ENCODE data around the gene HEATR1. TPM values are rescaled to one million over a fixed set of nuclear protein-coding genes. Genes with fewer than 3 reads are reported as not detected.

Gene HEATR1
- total RNA-seq, 1 donor from 2014 or later: 27.4 TPM

GRCh38 chr1:236543065-236543669 lies 61.1 kb downstream of the HEATR1 start:
- Histone ChIP-seq H3K27me3 (ENCODE audit: control insufficient read depth, insufficient read depth, low read length) (no peaks in the 10 kb centered on the region), H3K36me3 (ENCODE audit: control insufficient read depth, insufficient read depth, low read length) (peaks cover 4% of the 10 kb centered on the region), H3K4me3 (ENCODE audit: low read depth, low read length) (no peak overlapping the region)
- no peak for DNase-seq (ENCODE audit: low read depth)
- no peak for TF ChIP-seq CTCF (IDR thresholded peaks at IDR 0.05; ENCODE audit: insufficient read depth, low read length, poor library complexity, severe bottlenecking)

- H3K36me3 ChIP-seq (ENCODE audit: control insufficient read depth, insufficient read depth, low read length): peaks cover 2% of the 10 kb centered on the region
- no peak for DNase-seq (ENCODE audit: low read depth)
- TF ChIP-seq CTCF (IDR thresholded peaks at IDR 0.05; ENCODE audit: insufficient read depth, low read length, poor library complexity, severe bottlenecking): no peak
These were observed 62.6 kb downstream of the HEATR1 start for GRCh38 chr1:236541710-236542109.

GRCh38 chr1:236540813-236541465 lies 63.4 kb downstream of the HEATR1 start:
- no peak overlapping the region for H3K4me3 ChIP-seq (ENCODE audit: low read depth, low read length)
- H3K27me3 ChIP-seq (ENCODE audit: control insufficient read depth, insufficient read depth, low read length): no peaks in the 10 kb centered on the region
- no peak for TF ChIP-seq CTCF (IDR thresholded peaks at IDR 0.05; ENCODE audit: insufficient read depth, low read length, poor library complexity, severe bottlenecking)
- H3K36me3 ChIP-seq (ENCODE audit: control insufficient read depth, insufficient read depth, low read length): peaks cover 2% of the 10 kb centered on the region
- no peak for DNase-seq (ENCODE audit: low read depth)

More at GRCh38 chr1:236541710-236542109, 62.6 kb downstream of the HEATR1 start:
- Histone ChIP-seq H3K4me3 (ENCODE audit: low read depth, low read length) (no peak overlapping the region), H3K27me3 (ENCODE audit: control insufficient read depth, insufficient read depth, low read length) (no peaks in the 10 kb centered on the region)

DNA sequence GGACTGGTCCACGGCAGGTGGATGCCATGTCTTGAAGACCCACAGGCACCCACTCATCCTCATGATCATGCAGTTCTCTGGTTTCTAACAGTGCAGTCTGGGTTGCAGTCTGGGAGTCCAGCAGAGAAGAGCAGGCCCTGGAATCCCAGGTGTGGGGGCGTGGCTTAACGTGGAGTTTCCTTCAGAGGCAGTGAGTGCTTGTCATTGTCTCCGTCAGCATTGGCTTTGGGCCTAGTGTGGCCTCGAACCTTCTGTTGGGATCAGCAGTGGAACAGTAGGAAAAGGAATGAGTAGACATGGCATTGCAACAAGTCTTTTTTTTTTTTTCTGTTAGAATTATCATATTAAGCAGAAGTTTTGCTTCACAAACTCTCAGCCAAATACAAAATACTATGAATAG lies 67.8 kb downstream of the HEATR1 start:
- Histone ChIP-seq H3K4me3 (ENCODE audit: low read depth, low read length) (no peak overlapping the region), H3K36me3 (ENCODE audit: control insufficient read depth, insufficient read depth, low read length) (peaks cover 1% of the 10 kb centered on the region), H3K27me3 (ENCODE audit: control insufficient read depth, insufficient read depth, low read length) (no peaks in the 10 kb centered on the region)
- TF ChIP-seq CTCF (IDR thresholded peaks at IDR 0.05; ENCODE audit: insufficient read depth, low read length, poor library complexity, severe bottlenecking): no peak
- DNase-seq (ENCODE audit: low read depth): no peak

DNA sequence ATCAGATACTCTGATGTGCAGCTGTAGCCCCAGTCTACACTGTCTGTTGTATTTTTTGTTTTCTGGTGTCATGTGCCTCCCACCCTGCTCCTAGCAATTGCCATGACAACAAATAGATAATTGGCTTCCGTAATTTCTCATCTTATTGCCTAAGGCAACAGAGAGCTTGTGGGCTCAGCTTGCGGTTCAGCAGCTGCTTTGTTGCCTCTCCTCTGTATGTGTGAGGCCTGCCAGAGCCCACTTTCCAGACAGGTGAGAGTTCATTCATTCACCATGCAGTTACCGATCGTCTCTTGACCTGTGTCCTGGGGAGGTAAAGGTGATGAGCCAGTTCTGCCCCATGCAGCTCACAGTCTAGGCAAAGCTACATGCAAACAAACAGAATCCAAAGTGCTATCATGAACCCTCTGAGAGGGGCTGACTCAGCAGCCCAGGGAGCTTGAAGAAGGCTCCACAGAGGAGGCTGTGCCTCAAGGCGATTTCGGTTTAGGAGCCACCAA lies 68.6 kb downstream of the HEATR1 start:
- H3K36me3 ChIP-seq (ENCODE audit: control insufficient read depth, insufficient read depth, low read length): peaks cover 1% of the 10 kb centered on the region
- H3K27me3 ChIP-seq (ENCODE audit: control insufficient read depth, insufficient read depth, low read length): no peaks in the 10 kb centered on the region
- H3K4me3 ChIP-seq (ENCODE audit: low read depth, low read length): no peak overlapping the region
- no peak for DNase-seq (ENCODE audit: low read depth)
- TF ChIP-seq CTCF (IDR thresholded peaks at IDR 0.05; ENCODE audit: insufficient read depth, low read length, poor library complexity, severe bottlenecking): no peak
